Gastrocnemius medialis (tissue), 4 donors: Measurements from ENCODE around the gene RNF113B.

Source experiments
- POLR2A ChIP-seq, 2 donors: fragments of 450-650 bp; IDR thresholded peaks; one replicate each; pipeline ENCODE4 v1.6.1; 2017; ENCODE audit warnings: antibody characterized with exemption in 2 of 2, mild to moderate bottlenecking in 2 of 2, moderate library complexity in 2 of 2
- TF ChIP-seq, protein P1 (sequence below), 5 experiments: fragments of 450-650 bp in 3 of 5; fragments of 200-600 bp in 2 of 5; sonication (generic) in 2 of 5; IDR thresholded peaks in 4 of 5; conservative IDR thresholded peaks in 1 of 5; 1 replicate in 4 of 5; 2 replicates in 1 of 5; pipeline ENCODE4 v1.5.1; 2016 to 2019; ENCODE audit warnings: antibody characterized with exemption in 5 of 5, mild to moderate bottlenecking in 3 of 5, moderate library complexity in 3 of 5

- TF ChIP-seq POLR2A (IDR thresholded peaks at IDR 0.05): no peak
- TF ChIP-seq, protein P1, sequence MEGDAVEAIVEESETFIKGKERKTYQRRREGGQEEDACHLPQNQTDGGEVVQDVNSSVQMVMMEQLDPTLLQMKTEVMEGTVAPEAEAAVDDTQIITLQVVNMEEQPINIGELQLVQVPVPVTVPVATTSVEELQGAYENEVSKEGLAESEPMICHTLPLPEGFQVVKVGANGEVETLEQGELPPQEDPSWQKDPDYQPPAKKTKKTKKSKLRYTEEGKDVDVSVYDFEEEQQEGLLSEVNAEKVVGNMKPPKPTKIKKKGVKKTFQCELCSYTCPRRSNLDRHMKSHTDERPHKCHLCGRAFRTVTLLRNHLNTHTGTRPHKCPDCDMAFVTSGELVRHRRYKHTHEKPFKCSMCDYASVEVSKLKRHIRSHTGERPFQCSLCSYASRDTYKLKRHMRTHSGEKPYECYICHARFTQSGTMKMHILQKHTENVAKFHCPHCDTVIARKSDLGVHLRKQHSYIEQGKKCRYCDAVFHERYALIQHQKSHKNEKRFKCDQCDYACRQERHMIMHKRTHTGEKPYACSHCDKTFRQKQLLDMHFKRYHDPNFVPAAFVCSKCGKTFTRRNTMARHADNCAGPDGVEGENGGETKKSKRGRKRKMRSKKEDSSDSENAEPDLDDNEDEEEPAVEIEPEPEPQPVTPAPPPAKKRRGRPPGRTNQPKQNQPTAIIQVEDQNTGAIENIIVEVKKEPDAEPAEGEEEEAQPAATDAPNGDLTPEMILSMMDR (IDR thresholded peaks at IDR 0.05 in 4 of 5, conservative IDR thresholded peaks at IDR 0.05 in 1 of 5): no peak
These were observed 40.5 kb upstream of the RNF113B start for GRCh38 chr13:98217597-98217996.
